ENCODE data around the gene MYH16.

MYH16 gene

GRCh38 chr7:99308461-99309074 is 35.9 kb downstream of the MYH16 start:
- Mint-ChIP-seq H3K4me3 (no peak overlapping the region), H3K9me3 (no peaks in the 10 kb centered on the region), H3K27me3 (ENCODE audit: low read depth) (peaks cover 3% of the 10 kb centered on the region), H3K36me3 (ENCODE audit: low read depth) (peaks cover 3% of the 10 kb centered on the region), H3K4me1 (no peaks in the 10 kb centered on the region), H3K27ac (no peak overlapping the region)
- TF ChIP-seq CTCF (IDR thresholded peaks at IDR 0.05; ENCODE audit: unreplicated experiment in 3 of 3), result no peak

- Mint-ChIP-seq H3K9me3 (no peaks in the 10 kb centered on the region), H3K27ac (no peak overlapping the region), H3K27me3 (ENCODE audit: low read depth) (peaks cover 3% of the 10 kb centered on the region), H3K4me3 (no peak overlapping the region), H3K36me3 (ENCODE audit: low read depth) (peaks cover 3% of the 10 kb centered on the region), H3K4me1 (no peaks in the 10 kb centered on the region)
- no peak for TF ChIP-seq CTCF (IDR thresholded peaks at IDR 0.05; ENCODE audit: unreplicated experiment in 3 of 3)
Measured at GRCh38 chr7:99309111-99309510, 36.5 kb downstream of the MYH16 start.

GRCh38 chr7:99310004-99310403 is 37.4 kb downstream of the MYH16 start:
- Mint-ChIP-seq H3K9me3 (no peaks in the 10 kb centered on the region), H3K27ac (no peak overlapping the region), H3K27me3 (ENCODE audit: low read depth) (peaks cover 3% of the 10 kb centered on the region), H3K4me3 (no peak overlapping the region), H3K4me1 (no peaks in the 10 kb centered on the region), H3K36me3 (ENCODE audit: low read depth) (peaks cover 3% of the 10 kb centered on the region)
- TF ChIP-seq CTCF (IDR thresholded peaks at IDR 0.05; ENCODE audit: unreplicated experiment in 3 of 3), result no peak

GRCh38 chr7:99311702-99312101 is 39.1 kb downstream of the MYH16 start:
- no peak for TF ChIP-seq CTCF (IDR thresholded peaks at IDR 0.05; ENCODE audit: unreplicated experiment in 3 of 3)
- no peak overlapping the region for H3K4me3 Mint-ChIP-seq
- H3K4me1 Mint-ChIP-seq, result no peaks in the 10 kb centered on the region
- H3K27ac Mint-ChIP-seq, result no peak overlapping the region
- peaks cover 3% of the 10 kb centered on the region for H3K36me3 Mint-ChIP-seq (ENCODE audit: low read depth)
- H3K27me3 Mint-ChIP-seq (ENCODE audit: low read depth), result peaks cover 3% of the 10 kb centered on the region
- no peaks in the 10 kb centered on the region for H3K9me3 Mint-ChIP-seq

GRCh38 chr7:99312316-99313203 is 39.9 kb downstream of the MYH16 start:
- H3K4me3 Mint-ChIP-seq, result no peak overlapping the region
- H3K9me3 Mint-ChIP-seq, result no peaks in the 10 kb centered on the region
- peaks cover 3% of the 10 kb centered on the region for H3K27me3 Mint-ChIP-seq (ENCODE audit: low read depth)
- H3K36me3 Mint-ChIP-seq (ENCODE audit: low read depth), result peaks cover 3% of the 10 kb centered on the region
- H3K4me1 Mint-ChIP-seq, result no peaks in the 10 kb centered on the region
- no peak overlapping the region for H3K27ac Mint-ChIP-seq
- peak; percentile 74 to 79 (median 78) for TF ChIP-seq CTCF (IDR thresholded peaks at IDR 0.05; ENCODE audit: unreplicated experiment in 3 of 3)

All from nephron (organoid).